Measurements from ENCODE around the gene ESYT2. TPM values are rescaled to one million over a fixed set of nuclear protein-coding genes. Genes with fewer than 3 reads are reported as not detected.
"Not testable (repeated sequence)": the region's sequence is repeated elsewhere in the genome, so short reads cannot be mapped to it uniquely, and the experiment has no call there.

The ESYT2 gene, protein sequence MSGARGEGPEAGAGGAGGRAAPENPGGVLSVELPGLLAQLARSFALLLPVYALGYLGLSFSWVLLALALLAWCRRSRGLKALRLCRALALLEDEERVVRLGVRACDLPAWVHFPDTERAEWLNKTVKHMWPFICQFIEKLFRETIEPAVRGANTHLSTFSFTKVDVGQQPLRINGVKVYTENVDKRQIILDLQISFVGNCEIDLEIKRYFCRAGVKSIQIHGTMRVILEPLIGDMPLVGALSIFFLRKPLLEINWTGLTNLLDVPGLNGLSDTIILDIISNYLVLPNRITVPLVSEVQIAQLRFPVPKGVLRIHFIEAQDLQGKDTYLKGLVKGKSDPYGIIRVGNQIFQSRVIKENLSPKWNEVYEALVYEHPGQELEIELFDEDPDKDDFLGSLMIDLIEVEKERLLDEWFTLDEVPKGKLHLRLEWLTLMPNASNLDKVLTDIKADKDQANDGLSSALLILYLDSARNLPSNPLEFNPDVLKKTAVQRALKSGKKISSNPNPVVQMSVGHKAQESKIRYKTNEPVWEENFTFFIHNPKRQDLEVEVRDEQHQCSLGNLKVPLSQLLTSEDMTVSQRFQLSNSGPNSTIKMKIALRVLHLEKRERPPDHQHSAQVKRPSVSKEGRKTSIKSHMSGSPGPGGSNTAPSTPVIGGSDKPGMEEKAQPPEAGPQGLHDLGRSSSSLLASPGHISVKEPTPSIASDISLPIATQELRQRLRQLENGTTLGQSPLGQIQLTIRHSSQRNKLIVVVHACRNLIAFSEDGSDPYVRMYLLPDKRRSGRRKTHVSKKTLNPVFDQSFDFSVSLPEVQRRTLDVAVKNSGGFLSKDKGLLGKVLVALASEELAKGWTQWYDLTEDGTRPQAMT
- total RNA-seq (2012; rRNA removed), result 64.7 and 71.0 TPM in 2 replicates

DNA sequence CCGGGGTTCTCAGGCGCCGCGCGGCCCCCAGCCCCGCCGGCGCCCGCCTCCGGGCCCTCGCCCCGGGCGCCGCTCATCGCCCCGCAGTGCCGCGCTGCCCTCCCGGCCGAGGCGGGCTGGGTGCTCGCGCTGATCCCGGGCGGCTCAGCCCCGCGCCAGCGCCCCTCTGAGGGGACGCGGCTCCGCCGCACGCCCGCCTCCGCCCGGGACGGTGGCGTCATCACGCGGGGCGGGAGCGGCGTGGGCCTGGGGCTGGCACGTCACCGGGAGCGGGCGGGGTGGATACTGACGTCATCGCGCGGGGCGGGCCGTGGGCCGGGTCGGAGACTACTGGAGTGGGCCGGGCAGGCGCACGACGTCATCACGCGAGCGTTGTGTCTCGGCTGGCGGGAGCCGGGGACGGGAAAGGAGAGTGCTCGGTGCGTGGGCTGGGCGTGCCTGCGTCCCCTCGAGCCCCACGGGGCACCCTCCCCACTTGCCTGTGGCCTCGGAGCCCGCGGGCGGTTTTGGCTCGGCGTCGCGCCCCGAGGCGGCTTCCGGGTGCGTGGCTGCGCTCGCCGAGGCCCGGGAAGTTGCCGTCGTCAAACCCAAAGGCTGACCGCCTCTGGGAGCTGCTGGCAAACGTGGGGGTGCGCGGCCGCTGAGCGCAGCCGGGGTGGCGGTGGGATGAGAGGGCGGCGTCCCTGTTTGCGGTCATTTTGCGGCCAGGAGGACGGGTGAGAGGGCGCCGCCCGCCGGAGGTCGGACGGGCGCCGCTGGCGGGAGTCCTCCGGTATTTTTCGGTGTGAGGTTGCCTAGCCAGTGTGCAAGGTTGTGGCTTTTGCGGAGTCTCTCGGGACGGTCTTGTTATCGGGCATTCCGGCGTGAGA, at the start of gene ESYT2:
Gene ESYT2 (minus strand): TSS at position 168 of the 869 bp plus-strand sequence. CDS start 91 bp downstream, at position 77.
- H3K36me3 ChIP-seq (ENCODE audit: insufficient read depth, low read length), result peaks cover 3% of the 10 kb centered on the region
- no peaks in the 10 kb centered on the region for H3K27me3 ChIP-seq (ENCODE audit: control insufficient read depth, insufficient read depth, low read length)
- H3K4me3 ChIP-seq (ENCODE audit: low read length), result peak within 1 kb of the TSS; percentile 90
- no peaks in the 10 kb centered on the region for H3K9me3 ChIP-seq (replicated peaks; ENCODE audit: low read length)
- peaks cover 15% of the 10 kb centered on the region for H3K4me1 ChIP-seq (ENCODE audit: control insufficient read depth, insufficient read depth, low read length)
- H3K9ac ChIP-seq (ENCODE audit: low read depth, low read length), result peak within 1 kb of the TSS; percentile 95
- peak within 1 kb of the TSS; percentile 79 for H3K4me2 ChIP-seq (ENCODE audit: low read length)

DNA sequence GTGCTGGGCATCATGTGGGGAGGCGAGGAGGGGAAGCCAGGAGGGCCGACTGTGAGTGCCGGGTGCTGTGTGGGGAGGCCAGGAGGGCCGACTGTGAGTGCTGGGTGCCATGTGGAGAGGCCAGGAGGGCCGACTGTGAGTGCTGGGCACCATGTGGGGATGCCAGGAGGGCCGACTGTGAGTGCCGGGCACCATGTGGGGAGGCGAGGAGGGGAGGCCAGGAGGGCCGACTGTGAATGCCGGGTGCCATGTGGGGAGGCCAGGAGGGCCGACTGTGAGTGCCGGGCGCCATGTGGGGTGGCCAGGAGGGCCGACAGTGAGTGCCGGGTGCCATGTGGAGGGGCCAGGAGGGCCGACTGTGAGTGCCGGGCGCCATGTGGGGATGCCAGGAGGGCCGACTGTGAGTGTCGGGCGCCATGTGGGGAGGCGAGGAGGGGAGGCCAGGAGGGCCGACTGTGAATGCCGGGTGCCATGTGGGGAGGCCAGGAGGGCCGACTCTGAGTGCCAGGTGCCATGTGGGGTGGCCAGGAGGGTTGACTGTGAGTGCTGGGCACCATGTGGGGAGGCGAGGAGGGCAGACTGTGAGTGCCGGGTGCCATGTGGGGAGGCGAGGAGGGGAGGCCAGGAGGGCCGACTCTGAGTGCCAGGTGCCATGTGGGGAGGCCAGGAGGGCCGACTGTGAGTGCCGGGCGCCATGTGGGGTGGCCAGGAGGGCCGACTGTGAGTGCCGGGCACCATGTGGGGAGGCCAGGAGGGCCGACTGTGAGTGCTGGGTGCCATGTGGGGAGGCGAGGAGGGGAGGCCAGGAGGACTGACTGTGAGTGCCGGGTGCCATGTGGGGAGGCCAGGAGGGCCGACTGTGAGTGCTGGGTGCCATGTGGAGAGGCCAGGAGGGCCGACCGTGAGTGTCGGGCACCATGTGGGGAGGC, 49.1 kb upstream of the ESYT2 start:
- not testable (repeated sequence) for H3K4me2 ChIP-seq (ENCODE audit: low read length); H3K4me1 ChIP-seq (ENCODE audit: control insufficient read depth, insufficient read depth, low read length); H3K9ac ChIP-seq (ENCODE audit: low read depth, low read length); H3K9me3 ChIP-seq (replicated peaks; ENCODE audit: low read length); H3K4me3 ChIP-seq (ENCODE audit: low read length); H3K27me3 ChIP-seq (ENCODE audit: control insufficient read depth, insufficient read depth, low read length)
- H3K36me3 ChIP-seq (ENCODE audit: insufficient read depth, low read length), result peaks cover 26% of the 10 kb centered on the region

DNA sequence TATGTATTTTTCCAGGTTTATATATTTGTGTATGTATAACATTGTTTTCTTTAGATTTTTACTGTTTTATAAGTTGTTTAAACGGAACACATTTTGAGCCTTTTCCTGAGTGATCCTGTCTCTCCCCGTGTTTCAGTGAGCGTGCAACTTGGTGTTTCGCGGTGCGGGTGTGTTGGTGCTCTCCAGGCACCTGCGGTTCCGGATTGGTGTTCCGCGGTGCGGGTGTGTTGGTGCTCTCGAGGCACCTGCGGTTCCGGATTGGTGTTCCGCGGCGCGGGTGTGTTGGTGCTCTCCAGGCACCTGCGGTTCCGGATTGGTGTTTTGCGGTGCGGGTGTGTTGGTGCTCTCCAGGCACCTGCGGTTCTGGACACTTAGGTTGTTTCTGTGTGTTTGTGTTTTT, 47.7 kb upstream of the ESYT2 start:
- Histone ChIP-seq H3K4me1 (ENCODE audit: control insufficient read depth, insufficient read depth, low read length) (no peaks in the 10 kb centered on the region), H3K4me2 (ENCODE audit: low read length) (no peak overlapping the region), H3K4me3 (ENCODE audit: low read length) (no peak overlapping the region), H3K9me3 (replicated peaks; ENCODE audit: low read length) (no peaks in the 10 kb centered on the region), H3K9ac (ENCODE audit: low read depth, low read length) (no peak overlapping the region), H3K36me3 (ENCODE audit: insufficient read depth, low read length) (peaks cover 26% of the 10 kb centered on the region), H3K27me3 (ENCODE audit: control insufficient read depth, insufficient read depth, low read length) (no peaks in the 10 kb centered on the region)

DNA sequence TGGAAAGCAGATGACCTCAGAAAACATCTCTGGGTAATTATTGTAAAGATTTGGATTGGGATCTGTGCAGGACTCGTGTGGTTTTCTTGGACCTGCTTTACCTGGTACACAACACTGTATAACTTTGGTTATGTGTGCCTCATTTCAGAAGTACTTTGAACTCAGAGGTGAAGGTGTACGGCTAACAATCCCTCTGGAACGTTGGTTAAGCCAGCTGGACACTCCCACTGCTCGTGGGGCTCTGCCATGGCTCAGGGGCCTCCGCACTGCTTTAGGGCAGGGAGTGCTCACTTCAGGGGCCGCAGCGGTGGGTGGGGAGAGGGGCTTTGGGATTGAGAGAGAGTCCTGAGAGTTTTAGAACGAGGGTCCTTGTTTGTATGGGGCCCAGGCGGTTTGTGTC, 40.6 kb upstream of the ESYT2 start:
- no peak overlapping the region for H3K9ac ChIP-seq (ENCODE audit: low read depth, low read length)

DNA sequence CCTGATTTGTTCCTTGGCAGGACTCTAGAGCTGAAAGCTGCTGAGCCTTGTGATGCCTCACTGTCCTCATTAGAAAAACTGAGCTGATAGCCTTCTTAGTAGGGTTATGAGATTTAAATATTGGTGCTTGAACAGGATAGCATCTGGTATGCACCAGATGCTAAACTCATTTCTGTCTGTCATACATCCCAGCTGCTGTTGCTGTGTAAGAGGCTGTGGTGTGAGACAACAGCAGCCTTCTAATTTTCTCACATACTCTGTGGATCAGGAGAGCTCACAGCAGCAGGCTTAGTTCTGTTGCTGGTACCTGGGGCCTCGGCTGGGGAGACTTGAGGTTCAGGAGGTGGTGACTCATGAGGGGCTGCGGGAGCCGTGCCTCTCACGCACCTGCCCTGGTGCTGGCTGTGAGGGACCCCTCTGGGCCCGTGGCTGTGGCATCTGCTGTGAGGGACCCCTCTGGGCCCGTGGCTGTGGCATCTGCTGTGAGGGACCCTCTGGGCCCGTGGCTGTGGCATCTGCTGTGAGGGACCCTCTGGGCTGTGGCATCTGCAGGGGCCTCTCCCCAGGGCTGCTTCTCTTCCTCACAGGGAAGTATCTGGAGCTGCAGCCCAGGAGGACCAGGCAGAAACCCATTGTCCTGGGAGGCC, 39.6 kb upstream of the ESYT2 start:
- Histone ChIP-seq H3K4me2 (ENCODE audit: low read length) (no peak overlapping the region), H3K27me3 (ENCODE audit: control insufficient read depth, insufficient read depth, low read length) (no peaks in the 10 kb centered on the region), H3K4me1 (ENCODE audit: control insufficient read depth, insufficient read depth, low read length) (peaks cover 6% of the 10 kb centered on the region), H3K9ac (ENCODE audit: low read depth, low read length) (no peak overlapping the region), H3K36me3 (ENCODE audit: insufficient read depth, low read length) (peaks cover 6% of the 10 kb centered on the region), H3K9me3 (replicated peaks; ENCODE audit: low read length) (no peaks in the 10 kb centered on the region), H3K4me3 (ENCODE audit: low read length) (no peak overlapping the region)

More for the DNA sequence above, 40.6 kb upstream of the ESYT2 start:
- Histone ChIP-seq H3K4me2 (ENCODE audit: low read length) (no peak overlapping the region), H3K9me3 (replicated peaks; ENCODE audit: low read length) (no peaks in the 10 kb centered on the region), H3K27me3 (ENCODE audit: control insufficient read depth, insufficient read depth, low read length) (no peaks in the 10 kb centered on the region), H3K4me1 (ENCODE audit: control insufficient read depth, insufficient read depth, low read length) (no peaks in the 10 kb centered on the region), H3K4me3 (ENCODE audit: low read length) (no peak overlapping the region), H3K36me3 (ENCODE audit: insufficient read depth, low read length) (peaks cover 6% of the 10 kb centered on the region)

DNA sequence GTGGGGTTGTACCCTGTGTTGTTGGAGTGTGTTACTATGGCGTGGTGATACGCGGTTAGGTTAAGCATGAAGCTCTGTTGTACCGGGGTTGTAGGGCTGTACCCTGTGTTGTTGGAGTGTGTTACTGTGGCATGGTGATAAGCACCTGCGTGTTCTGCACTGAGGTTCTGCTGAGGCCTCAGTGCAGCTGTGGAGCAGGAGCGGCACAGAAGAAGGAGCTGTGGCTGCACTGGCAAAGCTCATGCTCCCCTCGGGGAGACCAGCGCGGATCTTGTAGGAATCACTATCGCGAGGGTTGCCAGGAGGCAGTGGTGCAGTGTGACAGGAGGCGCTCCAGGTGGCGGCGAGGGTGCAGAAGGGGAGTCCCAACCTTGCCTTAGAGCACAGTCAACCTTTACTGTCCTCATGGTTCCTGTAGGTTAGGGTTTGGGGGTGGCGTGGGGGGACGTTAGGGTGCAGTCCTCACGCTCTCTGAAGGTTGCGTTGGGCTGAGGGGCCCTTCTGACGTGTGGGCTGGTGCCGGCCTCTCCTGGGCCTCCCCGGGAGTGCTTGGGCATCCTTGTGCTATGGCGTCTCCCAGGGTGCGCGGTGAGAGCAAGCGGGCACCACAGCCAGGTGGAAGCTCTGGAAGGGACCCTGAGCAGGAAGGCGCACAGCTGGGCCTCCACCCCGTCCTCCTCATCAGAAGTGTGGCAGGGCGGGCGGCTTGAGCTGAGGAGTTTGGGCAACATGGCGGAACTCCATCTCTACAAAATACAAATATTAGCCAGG, 38.1 kb upstream of the ESYT2 start:
- peaks cover 6% of the 10 kb centered on the region for H3K36me3 ChIP-seq (ENCODE audit: insufficient read depth, low read length)
- peaks cover 6% of the 10 kb centered on the region for H3K4me1 ChIP-seq (ENCODE audit: control insufficient read depth, insufficient read depth, low read length)
- H3K9me3 ChIP-seq (replicated peaks; ENCODE audit: low read length), result no peaks in the 10 kb centered on the region
- H3K4me3 ChIP-seq (ENCODE audit: low read length), result no peak overlapping the region
- no peak overlapping the region for H3K9ac ChIP-seq (ENCODE audit: low read depth, low read length)
- H3K4me2 ChIP-seq (ENCODE audit: low read length), result no peak overlapping the region
- H3K27me3 ChIP-seq (ENCODE audit: control insufficient read depth, insufficient read depth, low read length), result no peaks in the 10 kb centered on the region

DNA sequence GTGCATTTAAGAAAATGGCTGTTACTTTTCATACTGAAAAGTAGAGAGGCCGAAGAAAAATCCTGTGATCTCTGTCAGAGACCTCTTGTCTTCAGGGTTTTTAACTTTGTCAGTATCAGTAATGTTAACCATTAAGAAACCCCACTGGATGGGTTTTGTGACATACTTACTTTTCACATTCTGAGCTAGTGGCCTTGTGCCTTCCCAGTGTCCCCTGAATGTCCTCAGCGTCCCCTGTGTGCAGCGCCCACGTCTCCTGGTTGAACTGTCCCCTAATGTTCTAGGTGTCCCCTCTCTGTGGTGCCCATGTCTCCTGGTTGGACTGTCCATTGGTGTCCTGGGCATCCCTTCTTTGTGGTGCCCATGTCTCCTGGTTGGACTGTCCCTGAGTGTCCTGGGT, 36.7 kb upstream of the ESYT2 start:
- Histone ChIP-seq H3K36me3 (ENCODE audit: insufficient read depth, low read length) (peaks cover 7% of the 10 kb centered on the region), H3K4me3 (ENCODE audit: low read length) (no peak overlapping the region), H3K9me3 (replicated peaks; ENCODE audit: low read length) (no peaks in the 10 kb centered on the region), H3K4me2 (ENCODE audit: low read length) (no peak overlapping the region), H3K9ac (ENCODE audit: low read depth, low read length) (no peak overlapping the region), H3K27me3 (ENCODE audit: control insufficient read depth, insufficient read depth, low read length) (no peaks in the 10 kb centered on the region), H3K4me1 (ENCODE audit: control insufficient read depth, insufficient read depth, low read length) (peaks cover 6% of the 10 kb centered on the region)

DNA sequence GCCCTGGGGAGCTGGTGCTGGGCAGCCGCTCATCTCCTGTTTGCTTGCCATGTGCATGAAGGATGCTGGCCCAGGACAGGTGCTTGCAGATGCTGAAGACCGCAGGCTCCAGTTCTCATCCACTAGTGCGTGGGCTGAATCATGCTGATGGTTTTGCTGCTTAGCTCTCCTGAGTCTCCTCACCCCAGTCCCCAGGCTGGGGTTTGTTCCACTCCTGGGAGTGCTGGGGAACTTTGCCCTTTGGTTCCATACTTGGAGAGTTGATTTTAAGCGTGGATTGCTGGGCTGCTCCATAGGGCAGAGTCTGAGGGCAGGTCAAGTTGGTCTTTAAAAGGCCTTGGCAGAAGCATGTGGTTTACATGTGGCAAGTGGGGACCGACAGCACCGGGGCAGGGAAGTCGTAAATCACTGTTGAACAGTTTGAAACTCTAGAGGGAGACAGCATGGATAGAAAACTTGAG, 36.2 kb upstream of the ESYT2 start:
- Histone ChIP-seq H3K4me3 (ENCODE audit: low read length) (no peak overlapping the region), H3K4me2 (ENCODE audit: low read length) (no peak overlapping the region), H3K27me3 (ENCODE audit: control insufficient read depth, insufficient read depth, low read length) (no peaks in the 10 kb centered on the region), H3K36me3 (ENCODE audit: insufficient read depth, low read length) (peaks cover 3% of the 10 kb centered on the region), H3K9ac (ENCODE audit: low read depth, low read length) (no peak overlapping the region), H3K4me1 (ENCODE audit: control insufficient read depth, insufficient read depth, low read length) (peaks cover 6% of the 10 kb centered on the region), H3K9me3 (replicated peaks; ENCODE audit: low read length) (no peaks in the 10 kb centered on the region)

DNA sequence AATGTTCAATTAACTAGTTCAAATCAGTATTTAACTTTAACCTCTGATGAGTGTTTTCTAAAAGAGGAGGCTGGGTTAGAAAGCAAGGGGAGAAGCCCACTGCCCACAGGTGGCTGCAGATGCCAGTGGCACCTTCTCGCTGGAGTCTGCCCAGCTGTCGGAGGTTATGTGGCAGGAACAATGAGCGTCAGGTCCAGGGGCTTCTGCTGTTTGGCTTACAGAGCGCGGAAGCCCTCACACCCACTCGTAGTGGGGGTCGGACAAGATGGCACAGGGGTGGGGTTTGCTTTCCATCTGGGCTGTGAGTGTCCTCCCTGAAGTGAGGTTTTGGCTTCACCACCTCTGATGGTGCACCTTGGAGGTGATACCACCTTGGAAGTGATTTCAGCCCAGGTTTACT, 35.5 kb upstream of the ESYT2 start:
- Histone ChIP-seq H3K4me1 (ENCODE audit: control insufficient read depth, insufficient read depth, low read length) (peaks cover 6% of the 10 kb centered on the region), H3K9ac (ENCODE audit: low read depth, low read length) (no peak overlapping the region), H3K9me3 (replicated peaks; ENCODE audit: low read length) (no peaks in the 10 kb centered on the region), H3K4me2 (ENCODE audit: low read length) (no peak overlapping the region), H3K27me3 (ENCODE audit: control insufficient read depth, insufficient read depth, low read length) (no peaks in the 10 kb centered on the region), H3K36me3 (ENCODE audit: insufficient read depth, low read length) (peaks cover 3% of the 10 kb centered on the region), H3K4me3 (ENCODE audit: low read length) (no peak overlapping the region)
